Measurements from ENCODE around the gene PLD4. TPM values are rescaled to one million over a fixed set of nuclear protein-coding genes. Genes with fewer than 3 reads are reported as not detected.
"Not testable (repeated sequence)": the region's sequence is repeated elsewhere in the genome, so short reads cannot be mapped to it uniquely, and the experiment has no call there.

The PLD4 gene
- total RNA-seq, 2 experiments from 2014 or later = not detected

- CTCF ChIA-PET = no interaction called here
- intact Hi-C loops (cut with micrococcal nuclease) = no loop called here
- no peak overlapping the region for H3K4me3 Mint-ChIP-seq
- DNase-seq = peak; percentile 26
- no peaks in the 10 kb centered on the region for H3K4me1 Mint-ChIP-seq (ENCODE audit: low read depth)
- H3K9me3 Mint-ChIP-seq = no peaks in the 10 kb centered on the region
- no peaks in the 10 kb centered on the region for H3K36me3 Mint-ChIP-seq (ENCODE audit: low read depth)
- no peaks in the 10 kb centered on the region for H3K27me3 Mint-ChIP-seq (ENCODE audit: low read depth)
- no peak overlapping the region for H3K27ac Mint-ChIP-seq
Measured at GRCh38 chr14:104882325-104882973, 42.2 kb upstream of the PLD4 start.

GRCh38 chr14:104882991-104883660 is 41.6 kb upstream of the PLD4 start:
- intact Hi-C loops (cut with micrococcal nuclease) = no loop called here
- H3K36me3 Mint-ChIP-seq (ENCODE audit: low read depth) = no peaks in the 10 kb centered on the region
- H3K4me1 Mint-ChIP-seq (ENCODE audit: low read depth) = no peaks in the 10 kb centered on the region
- CTCF ChIA-PET = no interaction called here
- DNase-seq = no peak
- H3K4me3 Mint-ChIP-seq = no peak overlapping the region
- no peak overlapping the region for H3K27ac Mint-ChIP-seq
- no peaks in the 10 kb centered on the region for H3K27me3 Mint-ChIP-seq (ENCODE audit: low read depth)
- H3K9me3 Mint-ChIP-seq = no peaks in the 10 kb centered on the region

DNA sequence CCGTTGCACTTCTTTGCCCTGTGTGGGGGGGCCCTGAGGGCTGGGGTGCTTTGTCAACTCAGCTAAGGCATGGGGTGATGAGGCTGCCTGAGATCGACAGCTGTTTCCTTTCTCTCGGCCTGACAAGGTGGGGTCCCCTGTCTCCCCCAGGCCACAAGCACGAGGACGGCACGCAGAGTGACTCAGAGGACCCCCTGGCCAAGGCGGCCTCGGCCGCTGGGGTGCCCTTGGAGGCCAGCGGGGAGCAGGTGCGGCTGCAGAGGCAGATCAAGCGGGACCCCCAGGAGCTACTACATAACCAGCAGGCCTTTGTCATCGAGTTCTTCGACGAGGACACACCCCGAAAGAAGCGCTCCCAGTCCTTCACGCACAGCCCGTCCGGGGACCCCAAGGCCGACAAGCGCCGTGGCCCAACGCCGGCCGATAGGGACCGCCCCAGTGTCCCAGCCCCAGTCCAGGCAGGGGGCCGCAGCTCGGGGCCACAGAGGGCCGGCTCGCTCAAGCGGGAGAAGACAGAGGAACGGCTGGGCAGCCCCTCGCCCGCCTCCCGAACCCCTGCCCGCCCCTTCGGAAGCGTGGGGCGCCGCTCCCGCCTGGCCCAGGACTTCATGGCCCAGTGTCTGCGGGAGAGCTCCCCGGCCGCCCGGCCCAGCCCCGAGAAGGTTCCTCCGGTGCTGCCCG is 40.9 kb upstream of the PLD4 start:
- Mint-ChIP-seq H3K9me3 (no peaks in the 10 kb centered on the region), H3K4me3 (no peak overlapping the region), H3K27ac (no peak overlapping the region), H3K4me1 (ENCODE audit: low read depth) (no peaks in the 10 kb centered on the region), H3K36me3 (ENCODE audit: low read depth) (no peaks in the 10 kb centered on the region), H3K27me3 (ENCODE audit: low read depth) (no peaks in the 10 kb centered on the region)
- CTCF ChIA-PET = interaction anchor here (0.7 kb wide), 1 partner anchor 36 kb away, joined by 4 read pairs; no protein-coding TSS in a partner anchor
- no peak for DNase-seq
- intact Hi-C loops (cut with micrococcal nuclease) = no loop called here

GRCh38 chr14:104884381-104884780 is 40.3 kb upstream of the PLD4 start:
- H3K9me3 Mint-ChIP-seq; H3K4me1 Mint-ChIP-seq (ENCODE audit: low read depth); DNase-seq; H3K27ac Mint-ChIP-seq; intact Hi-C loops (cut with micrococcal nuclease); H3K27me3 Mint-ChIP-seq (ENCODE audit: low read depth); H3K4me3 Mint-ChIP-seq; H3K36me3 Mint-ChIP-seq (ENCODE audit: low read depth): not testable (repeated sequence)
- CTCF ChIA-PET = interaction anchor here (0.7 kb wide), 1 partner anchor 36 kb away, joined by 4 read pairs; no protein-coding TSS in a partner anchor

GRCh38 chr14:104885031-104885972 is 39.4 kb upstream of the PLD4 start:
- H3K36me3 Mint-ChIP-seq (ENCODE audit: low read depth) = no peaks in the 10 kb centered on the region
- no peak for DNase-seq
- no peak overlapping the region for H3K4me3 Mint-ChIP-seq
- H3K9me3 Mint-ChIP-seq = no peaks in the 10 kb centered on the region
- intact Hi-C loops (cut with micrococcal nuclease) = no loop called here
- H3K27me3 Mint-ChIP-seq (ENCODE audit: low read depth) = no peaks in the 10 kb centered on the region
- H3K27ac Mint-ChIP-seq = no peak overlapping the region
- CTCF ChIA-PET = no interaction called here
- H3K4me1 Mint-ChIP-seq (ENCODE audit: low read depth) = no peaks in the 10 kb centered on the region

DNA sequence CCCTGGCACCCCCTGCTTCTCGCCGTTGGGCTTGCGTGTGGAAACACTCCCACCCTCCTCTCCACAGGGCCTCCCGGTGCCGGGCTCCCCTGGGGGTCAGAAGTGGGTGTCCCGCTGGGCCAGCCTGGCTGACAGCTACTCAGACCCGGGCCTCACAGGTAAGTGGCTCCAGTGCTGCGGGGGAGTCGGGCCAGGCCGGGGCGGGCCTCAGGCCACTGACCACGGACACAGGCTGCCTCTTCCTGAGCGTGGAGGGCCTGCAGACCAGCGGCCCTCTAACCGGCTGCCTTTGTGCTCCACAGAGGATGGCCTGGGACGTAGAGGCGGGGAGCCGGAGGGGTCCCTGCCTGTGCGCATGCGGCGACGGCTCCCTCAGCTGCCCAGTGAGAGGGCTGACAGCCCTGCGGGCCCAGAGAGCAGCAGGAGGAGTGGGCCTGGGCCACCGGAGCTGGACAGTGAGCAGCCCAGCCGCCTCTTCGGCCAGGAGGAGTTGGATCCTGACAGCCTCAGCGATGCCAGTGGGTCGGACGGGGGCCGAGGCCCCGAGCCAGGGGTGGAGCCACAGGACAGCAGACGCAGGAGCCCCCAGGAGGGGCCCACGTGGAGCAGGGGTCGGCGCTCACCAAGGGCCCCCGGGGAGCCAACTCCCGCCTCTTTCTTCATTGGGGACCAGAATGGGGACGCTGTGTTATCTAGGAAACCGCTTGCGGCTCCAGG is 38.5 kb upstream of the PLD4 start:
- Mint-ChIP-seq H3K9me3 (no peaks in the 10 kb centered on the region), H3K27me3 (ENCODE audit: low read depth) (no peaks in the 10 kb centered on the region), H3K4me1 (ENCODE audit: low read depth) (no peaks in the 10 kb centered on the region), H3K36me3 (ENCODE audit: low read depth) (no peaks in the 10 kb centered on the region), H3K4me3 (no peak overlapping the region), H3K27ac (no peak overlapping the region)
- no peak for DNase-seq
- intact Hi-C loops (cut with micrococcal nuclease) = no loop called here
- CTCF ChIA-PET = no interaction called here

- DNase-seq = no peak
- no peaks in the 10 kb centered on the region for H3K36me3 Mint-ChIP-seq (ENCODE audit: low read depth)
- H3K27me3 Mint-ChIP-seq (ENCODE audit: low read depth) = no peaks in the 10 kb centered on the region
- no peak overlapping the region for H3K27ac Mint-ChIP-seq
- H3K4me1 Mint-ChIP-seq (ENCODE audit: low read depth) = no peaks in the 10 kb centered on the region
- no peak overlapping the region for H3K4me3 Mint-ChIP-seq
- no peaks in the 10 kb centered on the region for H3K9me3 Mint-ChIP-seq
- intact Hi-C loops (cut with micrococcal nuclease) = no loop called here
- CTCF ChIA-PET = no interaction called here
Measured at GRCh38 chr14:104886690-104887622, 37.7 kb upstream of the PLD4 start.

DNA sequence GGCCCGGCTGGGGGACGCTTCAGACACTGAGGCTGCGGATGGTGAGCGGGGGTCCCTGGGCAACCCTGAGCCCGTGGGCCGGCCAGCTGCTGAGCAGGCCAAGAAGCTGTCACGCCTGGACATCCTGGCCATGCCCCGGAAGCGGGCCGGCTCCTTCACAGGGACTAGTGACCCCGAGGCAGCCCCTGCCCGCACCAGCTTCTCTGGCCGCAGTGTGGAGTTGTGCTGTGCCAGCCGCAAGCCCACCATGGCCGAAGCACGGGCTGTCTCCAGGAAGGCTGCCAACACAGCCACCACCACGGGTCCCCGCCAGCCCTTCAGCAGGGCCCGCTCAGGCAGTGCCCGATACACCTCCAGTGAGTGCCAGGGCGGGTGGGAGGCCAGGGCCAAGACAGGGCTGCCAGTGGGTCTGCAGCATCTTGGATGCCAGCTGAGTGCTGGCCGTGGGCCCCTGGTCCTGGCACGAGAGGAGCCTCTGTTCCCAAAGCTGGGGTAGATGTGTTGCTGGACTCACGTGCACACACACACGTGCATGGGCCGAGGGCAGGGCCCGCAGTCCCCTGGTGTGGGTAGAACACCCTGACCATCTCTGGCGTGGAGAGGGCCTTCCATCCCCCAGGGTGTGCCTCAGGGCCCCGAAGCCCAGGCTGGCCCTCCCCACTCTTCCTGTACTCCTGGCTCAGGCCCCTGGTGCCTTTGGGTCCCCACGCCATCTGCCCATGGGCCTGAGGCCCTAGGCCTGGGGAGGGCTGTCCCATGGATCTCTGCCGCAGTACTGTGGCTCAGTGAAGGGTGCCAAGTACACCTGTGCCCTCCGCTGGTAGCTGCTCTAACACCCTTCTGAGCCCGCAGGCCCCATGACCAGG is 36.8 kb upstream of the PLD4 start:
- Mint-ChIP-seq H3K4me1 (ENCODE audit: low read depth) (no peaks in the 10 kb centered on the region), H3K36me3 (ENCODE audit: low read depth) (no peaks in the 10 kb centered on the region), H3K27me3 (ENCODE audit: low read depth) (no peaks in the 10 kb centered on the region), H3K4me3 (no peak overlapping the region), H3K9me3 (no peaks in the 10 kb centered on the region), H3K27ac (no peak overlapping the region)
- no peak for DNase-seq
- intact Hi-C loops (cut with micrococcal nuclease) = no loop called here
- CTCF ChIA-PET = interaction anchor here (0.5 kb wide), 1 partner anchor 160 kb away, joined by 3 read pairs; no protein-coding TSS in a partner anchor

- no peak for DNase-seq
- Mint-ChIP-seq H3K27me3 (ENCODE audit: low read depth) (no peaks in the 10 kb centered on the region), H3K4me1 (ENCODE audit: low read depth) (no peaks in the 10 kb centered on the region), H3K27ac (no peak overlapping the region), H3K4me3 (no peak overlapping the region), H3K36me3 (ENCODE audit: low read depth) (no peaks in the 10 kb centered on the region), H3K9me3 (no peaks in the 10 kb centered on the region)
- intact Hi-C loops (cut with micrococcal nuclease) = no loop called here
- CTCF ChIA-PET = interaction anchor here (0.5 kb wide), 1 partner anchor 159 kb away, joined by 3 read pairs; no protein-coding TSS in a partner anchor
Measured at GRCh38 chr14:104888489-104889374, 35.9 kb upstream of the PLD4 start.

GRCh38 chr14:104889375-104889757 is 35.3 kb upstream of the PLD4 start:
- H3K27me3 Mint-ChIP-seq (ENCODE audit: low read depth) = no peaks in the 10 kb centered on the region
- H3K4me1 Mint-ChIP-seq (ENCODE audit: low read depth) = no peaks in the 10 kb centered on the region
- CTCF ChIA-PET = no interaction called here
- no peak for DNase-seq
- no peak overlapping the region for H3K27ac Mint-ChIP-seq
- no peaks in the 10 kb centered on the region for H3K9me3 Mint-ChIP-seq
- no peaks in the 10 kb centered on the region for H3K36me3 Mint-ChIP-seq (ENCODE audit: low read depth)
- intact Hi-C loops (cut with micrococcal nuclease) = no loop called here
- no peak overlapping the region for H3K4me3 Mint-ChIP-seq
